Measurements from ENCODE around the gene ZNRF3. TPM values are rescaled to one million over a fixed set of nuclear protein-coding genes. Genes with fewer than 3 reads are reported as not detected.

The ZNRF3 gene
- total and polyA plus RNA-seq, 12 donors: 1.8 to 7.7 (median 6.2) TPM

- DNase-seq (no peak), ATAC-seq (no peak)
- Histone ChIP-seq H3K27me3 (no peaks in the 10 kb centered on the region), H3K4me1 (no peaks in the 10 kb centered on the region), H3K9me3 (no peaks in the 10 kb centered on the region), H3K4me3 (no peak overlapping the region), H3K27ac (no peak overlapping the region), H3K36me3 (peaks cover 0 to 62% (median 8%) of the 10 kb centered on the region in 9 donors)
- 93% methylated on average over 35 to 38 of the region's 38 CpGs for WGBS, 2 donors
- intact Hi-C loops (cut with DNase I): loop anchor here in 8 of 10 donors (10.0 kb wide), 4 partner anchors 105 to 445 kb away; no protein-coding TSS in a partner anchor
- no peak for TF ChIP-seq CTCF (IDR thresholded peaks at IDR 0.05)
Observed at GRCh38 chr22:29049655-29050263, 166.4 kb downstream of the ZNRF3 start.

- no peaks in the 10 kb centered on the region for H3K27me3 ChIP-seq
- intact Hi-C loops (cut with DNase I): loop anchor here in 1 of 10 donors (10.0 kb wide), 1 partner anchor 204 kb away; no protein-coding TSS in a partner anchor
- peak in 1 of 8 donors; percentile 39 for ATAC-seq
Observed at GRCh38 chr22:29050457-29050856, 167.1 kb downstream of the ZNRF3 start.

GRCh38 chr22:29053048-29053702 is 169.8 kb downstream of the ZNRF3 start:
- no peaks in the 10 kb centered on the region for H3K27me3 ChIP-seq
- peaks cover 0 to 30% (median 8%) of the 10 kb centered on the region in 9 donors for H3K36me3 ChIP-seq
- TF ChIP-seq CTCF (IDR thresholded peaks at IDR 0.05): no peak
- no peak overlapping the region for H3K27ac ChIP-seq
- 95% methylated on average over 8 of the region's 8 CpGs for WGBS, 2 donors
- no peaks in the 10 kb centered on the region for H3K4me1 ChIP-seq
- intact Hi-C loops (cut with DNase I): loop anchor here in 1 of 10 donors (10.0 kb wide), 1 partner anchor 202 kb away; no protein-coding TSS in a partner anchor
- no peak overlapping the region for H3K4me3 ChIP-seq
- no peak for ATAC-seq
- H3K9me3 ChIP-seq: no peaks in the 10 kb centered on the region
- DNase-seq: no peak

More at GRCh38 chr22:29050457-29050856, 167.1 kb downstream of the ZNRF3 start:
- H3K27ac ChIP-seq: no peak overlapping the region
- H3K9me3 ChIP-seq: no peaks in the 10 kb centered on the region
- no peak for DNase-seq
- 96% methylated on average over 24 of the region's 24 CpGs for WGBS, 2 donors
- no peak for TF ChIP-seq CTCF (IDR thresholded peaks at IDR 0.05)
- H3K4me1 ChIP-seq: no peaks in the 10 kb centered on the region
- peaks cover 0 to 56% (median 8%) of the 10 kb centered on the region in 9 donors for H3K36me3 ChIP-seq
- H3K4me3 ChIP-seq: no peak overlapping the region

- H3K9me3 ChIP-seq: no peaks in the 10 kb centered on the region
- H3K27ac ChIP-seq: no peak overlapping the region
- intact Hi-C loops (cut with DNase I): loop anchor here in 1 of 10 donors (10.0 kb wide), 1 partner anchor 200 kb away; no protein-coding TSS in a partner anchor
- no peak overlapping the region for H3K4me3 ChIP-seq
- no peaks in the 10 kb centered on the region for H3K27me3 ChIP-seq
- WGBS, 2 donors: 80 to 87% methylated on average over 10 of the region's 10 CpGs
- DNase-seq (no peak), ATAC-seq (no peak)
- peaks cover 0 to 19% (median 8%) of the 10 kb centered on the region in 9 donors for H3K36me3 ChIP-seq
- TF ChIP-seq CTCF (IDR thresholded peaks at IDR 0.05): no peak
- H3K4me1 ChIP-seq: no peaks in the 10 kb centered on the region
Observed at GRCh38 chr22:29054251-29054767, 170.9 kb downstream of the ZNRF3 start.
